ENCODE data around the gene SLC15A3.

GRCh38 chr11:60932605-60933356, 19.2 kb downstream of the SLC15A3 start:
- TF ChIP-seq CTCF (IDR thresholded peaks at IDR 0.05) (no peak), POLR2A (IDR thresholded peaks at IDR 0.05) (no peak)
